ENCODE measurements around the gene ZGRF1. TPM values are rescaled to one million over a fixed set of nuclear protein-coding genes. Genes with fewer than 3 reads are reported as not detected.
"Not testable (repeated sequence)": the region's sequence is repeated elsewhere in the genome, so short reads cannot be mapped to it uniquely, and the experiment has no call there.

The ZGRF1 gene
- total RNA-seq, 1 donor from 2014 or later: 3.4 TPM

DNA sequence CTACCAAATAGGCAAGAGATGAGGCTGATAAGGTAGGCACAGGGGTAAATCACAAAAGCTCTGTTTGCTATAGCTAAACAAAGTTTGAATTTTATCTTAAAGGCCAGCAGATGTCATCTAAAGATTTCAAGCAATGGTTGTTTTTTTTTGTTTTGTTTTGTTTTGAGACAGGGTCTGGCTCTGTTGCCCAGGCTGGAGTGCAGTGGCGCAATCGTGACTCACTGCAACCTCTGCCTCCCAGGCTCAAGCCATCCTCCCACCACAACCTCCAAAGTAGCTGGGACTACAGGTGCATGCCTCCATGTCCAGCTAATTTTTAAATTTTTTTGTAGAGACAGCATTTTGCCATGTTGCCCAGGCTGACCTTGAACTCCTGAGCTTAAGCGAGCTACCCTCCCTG, 77.7 kb downstream of the ZGRF1 start:
- Histone ChIP-seq H3K36me3 (no peaks in the 10 kb centered on the region), H3K27me3 (no peaks in the 10 kb centered on the region), H3K27ac (no peak overlapping the region), H3K9me3 (no peaks in the 10 kb centered on the region), H3K4me1 (no peaks in the 10 kb centered on the region), H3K4me3 (no peak overlapping the region)
- DNase-seq: no peak
- no peak for ATAC-seq
- TF ChIP-seq, protein P1, sequence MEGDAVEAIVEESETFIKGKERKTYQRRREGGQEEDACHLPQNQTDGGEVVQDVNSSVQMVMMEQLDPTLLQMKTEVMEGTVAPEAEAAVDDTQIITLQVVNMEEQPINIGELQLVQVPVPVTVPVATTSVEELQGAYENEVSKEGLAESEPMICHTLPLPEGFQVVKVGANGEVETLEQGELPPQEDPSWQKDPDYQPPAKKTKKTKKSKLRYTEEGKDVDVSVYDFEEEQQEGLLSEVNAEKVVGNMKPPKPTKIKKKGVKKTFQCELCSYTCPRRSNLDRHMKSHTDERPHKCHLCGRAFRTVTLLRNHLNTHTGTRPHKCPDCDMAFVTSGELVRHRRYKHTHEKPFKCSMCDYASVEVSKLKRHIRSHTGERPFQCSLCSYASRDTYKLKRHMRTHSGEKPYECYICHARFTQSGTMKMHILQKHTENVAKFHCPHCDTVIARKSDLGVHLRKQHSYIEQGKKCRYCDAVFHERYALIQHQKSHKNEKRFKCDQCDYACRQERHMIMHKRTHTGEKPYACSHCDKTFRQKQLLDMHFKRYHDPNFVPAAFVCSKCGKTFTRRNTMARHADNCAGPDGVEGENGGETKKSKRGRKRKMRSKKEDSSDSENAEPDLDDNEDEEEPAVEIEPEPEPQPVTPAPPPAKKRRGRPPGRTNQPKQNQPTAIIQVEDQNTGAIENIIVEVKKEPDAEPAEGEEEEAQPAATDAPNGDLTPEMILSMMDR (IDR thresholded peaks at IDR 0.05): no peak
- intact Hi-C loops (cut with DNase I): no loop called here

DNA sequence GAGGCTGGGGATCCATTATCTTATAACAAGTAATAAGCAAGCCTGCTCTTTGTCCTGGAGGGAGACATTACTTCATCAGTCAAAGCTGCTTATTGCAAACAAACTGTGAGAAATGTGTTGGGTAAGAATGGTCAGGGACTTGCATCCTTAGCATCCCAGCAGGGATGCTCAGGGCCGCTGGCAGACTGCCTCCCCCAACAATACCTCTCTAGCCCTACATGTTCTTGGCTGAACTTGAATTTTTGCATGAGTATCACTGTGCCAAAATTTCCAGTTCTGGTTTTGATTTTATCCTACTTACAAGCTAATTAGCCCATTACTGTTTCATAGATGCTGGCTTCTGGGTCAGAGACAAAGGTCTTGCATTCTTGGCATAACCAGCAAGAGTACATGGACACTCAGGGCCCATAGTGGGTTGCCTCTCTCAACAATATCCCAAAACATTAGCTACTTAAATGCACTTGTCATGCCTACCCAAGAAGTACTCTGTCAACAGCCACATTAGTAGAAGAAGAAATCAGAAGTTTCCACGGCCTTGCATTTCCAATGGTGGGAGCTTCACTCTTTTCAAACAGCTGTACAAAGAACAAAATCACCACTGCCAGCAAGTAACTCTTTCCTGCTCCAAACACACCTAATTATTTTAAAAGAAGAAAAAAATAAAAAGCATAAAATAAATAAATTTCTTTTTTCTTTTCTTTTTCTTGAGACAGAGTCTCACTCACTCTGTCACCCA, 78.9 kb downstream of the ZGRF1 start:
- Histone ChIP-seq H3K4me3 (no peak overlapping the region), H3K36me3 (no peaks in the 10 kb centered on the region), H3K27me3 (no peaks in the 10 kb centered on the region), H3K4me1 (no peaks in the 10 kb centered on the region), H3K27ac (no peak overlapping the region), H3K9me3 (no peaks in the 10 kb centered on the region)
- DNase-seq: no peak
- TF ChIP-seq, protein P1 (IDR thresholded peaks at IDR 0.05): no peak
- no peak for ATAC-seq
- intact Hi-C loops (cut with DNase I): no loop called here

DNA sequence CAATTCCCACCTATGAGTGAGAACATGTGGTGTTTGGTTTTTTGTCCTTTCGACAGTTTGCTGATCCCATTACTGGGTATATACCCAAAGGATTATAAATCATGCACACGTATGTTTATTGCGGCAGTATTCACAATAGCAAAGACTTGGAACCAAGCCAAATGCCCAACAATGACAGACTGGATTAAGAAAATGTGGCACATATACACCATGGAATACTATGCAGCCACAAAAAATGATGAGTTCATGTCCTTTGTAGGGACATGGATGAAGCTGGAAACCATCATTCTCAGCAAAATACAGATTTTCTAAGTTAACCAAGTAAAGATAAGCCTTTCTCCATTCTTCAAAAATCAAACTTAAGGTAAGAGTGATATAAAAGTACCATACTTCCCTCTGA, 82.4 kb downstream of the ZGRF1 start:
- H3K9me3 ChIP-seq; DNase-seq; H3K4me1 ChIP-seq; H3K4me3 ChIP-seq; ATAC-seq; H3K36me3 ChIP-seq; H3K27ac ChIP-seq; H3K27me3 ChIP-seq; intact Hi-C loops (cut with DNase I): not testable (repeated sequence)

DNA sequence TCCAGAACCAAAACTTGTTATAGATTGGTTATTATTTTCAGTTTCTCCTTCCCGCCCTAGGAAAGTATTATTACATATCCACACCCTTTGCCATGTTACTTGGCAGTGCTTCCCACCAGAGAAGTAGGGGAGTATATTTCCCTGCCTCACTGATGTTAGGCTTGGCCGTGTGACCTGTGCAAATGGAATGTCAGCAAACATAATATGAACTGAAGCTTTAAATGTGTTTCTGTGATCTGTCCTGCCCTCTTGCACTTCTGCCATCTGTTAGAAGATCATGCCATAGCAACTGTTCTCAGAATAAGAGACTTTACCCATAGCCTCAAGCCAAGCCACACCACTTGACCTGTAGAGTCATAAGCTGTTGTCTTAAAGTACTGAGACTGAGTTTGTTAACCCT, 84.0 kb downstream of the ZGRF1 start:
- Histone ChIP-seq H3K4me1 (no peaks in the 10 kb centered on the region), H3K36me3 (no peaks in the 10 kb centered on the region), H3K27me3 (no peaks in the 10 kb centered on the region), H3K27ac (no peak overlapping the region), H3K9me3 (no peaks in the 10 kb centered on the region), H3K4me3 (no peak overlapping the region)
- no peak for ATAC-seq
- TF ChIP-seq, protein P1 (IDR thresholded peaks at IDR 0.05): no peak
- intact Hi-C loops (cut with DNase I): no loop called here
- DNase-seq: no peak

DNA sequence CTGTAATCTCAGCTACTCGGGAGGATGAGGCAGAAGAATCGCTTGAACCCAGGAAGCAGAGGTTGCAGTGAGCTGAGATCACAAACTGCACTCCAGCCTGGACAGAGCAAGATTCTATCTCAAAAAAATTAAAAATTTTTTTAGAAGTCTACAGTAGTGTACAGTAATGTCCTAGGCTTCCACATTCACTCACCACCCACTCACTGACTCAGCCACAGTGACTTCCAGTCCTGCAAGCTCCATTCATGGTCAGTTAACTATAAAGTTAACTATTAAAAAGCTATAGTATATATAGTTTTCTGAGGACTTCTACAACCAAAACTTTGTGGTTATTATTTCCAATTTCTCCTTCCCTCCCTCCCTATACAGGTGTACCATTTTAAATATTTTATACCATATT, 86.0 kb downstream of the ZGRF1 start:
- H3K36me3 ChIP-seq: no peaks in the 10 kb centered on the region
- no peaks in the 10 kb centered on the region for H3K27me3 ChIP-seq
- TF ChIP-seq, protein P1 (IDR thresholded peaks at IDR 0.05): no peak
- ATAC-seq: no peak
- no peak for DNase-seq
- H3K4me3 ChIP-seq: no peak overlapping the region
- H3K27ac ChIP-seq: no peak overlapping the region
- intact Hi-C loops (cut with DNase I): no loop called here
- H3K4me1 ChIP-seq: no peaks in the 10 kb centered on the region
- H3K9me3 ChIP-seq: no peaks in the 10 kb centered on the region

DNA sequence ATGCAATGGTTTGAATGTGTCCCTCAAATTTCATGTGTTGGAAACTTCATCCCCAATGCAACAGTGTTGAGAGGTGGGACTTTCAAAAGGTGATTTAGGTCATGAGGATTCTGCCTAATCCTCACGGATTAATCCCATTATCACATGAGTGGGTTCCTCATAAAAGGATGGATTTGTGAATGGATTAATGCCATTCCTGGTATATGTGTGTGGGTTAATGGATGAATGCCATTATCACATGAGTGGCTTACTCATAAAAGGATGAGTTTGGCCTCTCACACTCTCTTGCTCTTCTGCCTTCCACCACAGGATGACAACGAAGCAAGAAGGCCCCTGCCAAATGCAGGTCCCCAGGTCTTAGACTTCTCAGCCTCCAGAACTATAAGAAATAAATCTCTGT, 90.2 kb downstream of the ZGRF1 start:
- H3K4me1 ChIP-seq: no peaks in the 10 kb centered on the region
- TF ChIP-seq, protein P1 (IDR thresholded peaks at IDR 0.05): no peak
- ATAC-seq (no peak), DNase-seq (no peak)
- intact Hi-C loops (cut with DNase I): no loop called here
- H3K9me3 ChIP-seq: no peaks in the 10 kb centered on the region
- no peak overlapping the region for H3K4me3 ChIP-seq
- H3K27me3 ChIP-seq: no peaks in the 10 kb centered on the region
- no peak overlapping the region for H3K27ac ChIP-seq
- no peaks in the 10 kb centered on the region for H3K36me3 ChIP-seq
